Transverse colon (tissue), 4 donors: Measurements from ENCODE around the gene GADD45G. TPM values are rescaled to one million over a fixed set of nuclear protein-coding genes. Genes with fewer than 3 reads are reported as not detected.
A peak's percentile ranks its signal among the peaks of the same experiment; 100 is the strongest.

ENCODE experiments used
- DNase-seq: peaks from one replicate; pipeline ENCODE4 v3.0.0-alpha.2; 2019
- H3K27ac ChIP-seq, 4 donors: fragments of 200-600 bp; sonication (generic); 2 replicates each; pipeline ENCODE4 v1.5.1; 2016 to 2018; ENCODE audit warnings: inconsistent platforms in 4 of 4
- H3K27me3 ChIP-seq: fragments of 200-600 bp; sonication (generic); 2 replicates; pipeline ENCODE4 v1.5.1; 2017; ENCODE audit warnings: inconsistent platforms
- H3K36me3 ChIP-seq, 4 donors: fragments of 200-600 bp; sonication (generic); 2 replicates each; pipeline ENCODE4 v1.5.1; 2017 to 2019; ENCODE audit warnings: inconsistent platforms in 4 of 4
- H3K4me1 ChIP-seq, 4 donors: fragments of 200-600 bp; sonication (generic); 2 replicates each; pipeline ENCODE4 v1.5.1; 2017 to 2020; ENCODE audit warnings: inconsistent platforms in 4 of 4
- H3K4me3 ChIP-seq, 4 donors: fragments of 200-600 bp; sonication (generic); 1 replicate in 1 of 4; 2 replicates in 3 of 4; pipeline versions ENCODE4 v1.5.1 to v1.6.1; 2017 to 2019; ENCODE audit warnings: inconsistent platforms in 4 of 4
- H3K9me3 ChIP-seq, 2 donors: fragments of 200-600 bp; sonication (generic); 2 replicates each; pipeline ENCODE4 v1.5.1; 2017 to 2019; ENCODE audit warnings: inconsistent platforms in 2 of 2
- CTCF ChIP-seq, 5 experiments: fragments of 200-600 bp in 3 of 5; fragments of 450-650 bp in 2 of 5; sonication (generic) in 3 of 5; IDR thresholded peaks; 1 replicate in 2 of 5; 2 replicates in 3 of 5; pipeline ENCODE4 v1.5.1; 2016 to 2017; ENCODE audit warnings: antibody characterized with exemption in 5 of 5, inconsistent platforms in 3 of 5, mild to moderate bottlenecking in 2 of 5, moderate library complexity in 1 of 5
- EP300 ChIP-seq: sonication (generic); formaldehyde crosslinking; IDR thresholded peaks from one replicate; pipeline ENCODE4 v1.6.1; 2017; ENCODE audit warnings: antibody characterized with exemption, low read depth
- POLR2A ChIP-seq: fragments of 450-650 bp; IDR thresholded peaks from one replicate; pipeline ENCODE4 v1.6.1; 2016; ENCODE audit warnings: antibody characterized with exemption, mild to moderate bottlenecking, moderate library complexity
- POLR2AphosphoS5 ChIP-seq, 3 donors: sonication (generic); formaldehyde crosslinking; IDR thresholded peaks; one replicate each; pipeline ENCODE4 v1.6.1; 2016; ENCODE audit warnings: antibody characterized with exemption in 3 of 3
- WGBS, 2 donors: methylation state at CpG; one replicate each; pipeline ENCODE4 v1.1.5; 2018; ENCODE audit warnings: low coverage in 1 of 2; 5-methylcytosine and 5-hydroxymethylcytosine counted together
- in situ Hi-C, 4 donors: fragments of 200-750 bp; cut with MboI; loops; one replicate each; pipeline versions ENCODE4 v1.15.0 to v1.15.1; 2017; ENCODE audit warnings: low sequenced_read_pairs in 3 of 4, low pct_ligation_motif_present in 1 of 4, low pct_unique_long_range_greater_than_20kb in 1 of 4
- intact Hi-C: fragments of 100-400 bp; cut with DNase I; formaldehyde crosslinking; loops from one replicate; pipeline ENCODE4 v1.15.1; 2023; ENCODE audit warnings: low total_unique reads
- total RNA-seq, 4 donors: library from RNA; depleted of rRNA; stranded (reverse); fragments of >200 nt; gene quantifications; one replicate each; pipeline ENCODE4 v1.1.0, GENCODE V29; 2016

The GADD45G gene
- total RNA-seq, 4 donors from 2014 or later = 8.4 to 12.7 (median 10.3) TPM

- Histone ChIP-seq H3K4me1 (peaks cover 0 to 6% (median 2%) of the 10 kb centered on the region in 4 donors), H3K27ac (no peak overlapping the region), H3K4me3 (no peak overlapping the region), H3K27me3 (no peaks in the 10 kb centered on the region), H3K36me3 (no peaks in the 10 kb centered on the region), H3K9me3 (no peaks in the 10 kb centered on the region)
- TF ChIP-seq EP300 (no peak), POLR2AphosphoS5 (IDR thresholded peaks at IDR 0.05) (no peak), CTCF (IDR thresholded peaks at IDR 0.05) (no peak), POLR2A (no peak)
- no peak for DNase-seq
- intact Hi-C loops = loop anchor here (2.0 kb wide), 1 partner anchor 507 kb away; no protein-coding TSS in a partner anchor
- in situ Hi-C loops = loop anchor here (5.0 to 25.0 kb wide), 5 partner anchors 507 to 1279 kb away; partner anchors contain the start of gene DIRAS2 (in 1 of the 4)
- 83 to 100% methylated on average over 1 to 3 of the region's 3 CpGs for WGBS, 2 donors
Observed at GRCh38 chr9:89595646-89596045, 9.2 kb upstream of the GADD45G start.

GRCh38 chr9:89596937-89597555 lies 7.8 kb upstream of the GADD45G start:
- in situ Hi-C loops = loop anchor here (5.0 to 25.0 kb wide), 5 partner anchors 505 to 1278 kb away; partner anchors contain the start of gene DIRAS2 (in 1 of the 4)
- Histone ChIP-seq H3K27ac (no peak overlapping the region), H3K4me3 (no peak overlapping the region), H3K9me3 (no peaks in the 10 kb centered on the region), H3K27me3 (no peaks in the 10 kb centered on the region), H3K36me3 (no peaks in the 10 kb centered on the region), H3K4me1 (peaks cover 0 to 6% (median 2%) of the 10 kb centered on the region in 4 donors)
- no peak for DNase-seq
- TF ChIP-seq POLR2A = no peak
- TF ChIP-seq CTCF (IDR thresholded peaks at IDR 0.05) = no peak
- intact Hi-C loops = loop anchor here (2.0 kb wide), 1 partner anchor 506 kb away; no protein-coding TSS in a partner anchor
- WGBS, 2 donors = 86% methylated on average over 13 of the region's 13 CpGs; no CpG with 5 or more reads in 1 of the 2 donors

- no peaks in the 10 kb centered on the region for H3K36me3 ChIP-seq
- H3K4me3 ChIP-seq = no peak overlapping the region
- in situ Hi-C loops = loop anchor here (5.0 to 25.0 kb wide), 5 partner anchors 504 to 1277 kb away; partner anchors contain the start of gene DIRAS2 (in 1 of the 4)
- 50% methylated on average over 7 of the region's 7 CpGs; no CpG with 5 or more reads in 1 of the 2 donors for WGBS, 2 donors
- no peaks in the 10 kb centered on the region for H3K9me3 ChIP-seq
- H3K27ac ChIP-seq = no peak overlapping the region
- H3K27me3 ChIP-seq = no peaks in the 10 kb centered on the region
- no peak for TF ChIP-seq POLR2AphosphoS5 (IDR thresholded peaks at IDR 0.05)
- TF ChIP-seq POLR2A = no peak
- peak; percentile 73 to 84 (median 79) for TF ChIP-seq CTCF (IDR thresholded peaks at IDR 0.05)
- no peak for TF ChIP-seq EP300
- peaks cover 0 to 6% (median 2%) of the 10 kb centered on the region in 4 donors for H3K4me1 ChIP-seq
- DNase-seq = peak; percentile 66
- intact Hi-C loops = loop anchor here (2.0 kb wide), 1 partner anchor 505 kb away; no protein-coding TSS in a partner anchor
Observed at GRCh38 chr9:89597711-89598362, 7.0 kb upstream of the GADD45G start.

GRCh38 chr9:89598363-89598713 lies 6.5 kb upstream of the GADD45G start:
- DNase-seq = no peak
- in situ Hi-C loops = loop anchor here (5.0 to 25.0 kb wide), 5 partner anchors 504 to 1276 kb away; partner anchors contain the start of gene DIRAS2 (in 1 of the 4)
- no peak for TF ChIP-seq POLR2AphosphoS5 (IDR thresholded peaks at IDR 0.05)
- no peak for TF ChIP-seq EP300
- peak in 1 of 5 experiments; percentile 13 for TF ChIP-seq CTCF (IDR thresholded peaks at IDR 0.05)
- no peak for TF ChIP-seq POLR2A
- intact Hi-C loops = no loop called here
- 0 to 9% methylated on average over 1 to 2 of the region's 2 CpGs for WGBS, 2 donors
- Histone ChIP-seq H3K4me1 (peaks cover 3 to 8% (median 5%) of the 10 kb centered on the region in 4 donors), H3K27me3 (no peaks in the 10 kb centered on the region), H3K4me3 (no peak overlapping the region), H3K9me3 (no peaks in the 10 kb centered on the region), H3K36me3 (no peaks in the 10 kb centered on the region), H3K27ac (no peak overlapping the region)
